CD4-positive, alpha-beta memory T cell (primary cell): ENCODE measurements around the gene EPHA8. TPM values are rescaled to one million over a fixed set of nuclear protein-coding genes. Genes with fewer than 3 reads are reported as not detected.

Source experiments
- CTCF ChIA-PET: fragments of 350-600 bp; sonication (Branson Sonifier 250); formaldehyde crosslinking; loops from one replicate; lab custom pipeline; 2021; ENCODE audit warnings: inconsistent platforms; ENCODE audit not compliant: partially characterized antibody; lab: Charles Lee
- POLR2A ChIA-PET: fragments of 350-600 bp; sonication (Branson Sonifier 250); formaldehyde crosslinking; loops from one replicate; lab custom pipeline; 2021; ENCODE audit not compliant: partially characterized antibody; lab: Charles Lee
- DNase-seq, 5 donors: peaks; one replicate each; pipeline versions ENCODE4 v3.0.0 to v3.0.0-alpha.2; 2020 to 2022; ENCODE audit warnings: mixed read lengths in 1 of 5
- H3K27ac ChIP-seq: one replicate; pipeline ENCODE4 v1.7.0; 2013; ENCODE audit warnings: low read depth, low read length
- H3K27me3 ChIP-seq: 2 replicates; pipeline ENCODE4 v1.7.0; 2013; ENCODE audit warnings: mild to moderate bottlenecking, low read length, moderate library complexity; ENCODE audit not compliant: insufficient read depth
- H3K36me3 ChIP-seq: 2 replicates; pipeline ENCODE4 v1.7.0; 2013; ENCODE audit warnings: mild to moderate bottlenecking, low read length, moderate library complexity; ENCODE audit not compliant: insufficient read depth
- H3K4me1 ChIP-seq: 2 replicates; pipeline ENCODE4 v1.7.0; 2013; ENCODE audit warnings: mild to moderate bottlenecking, low read length, moderate library complexity; ENCODE audit not compliant: insufficient read depth
- H3K4me3 ChIP-seq, 2 donors: one replicate each; pipeline ENCODE4 v1.7.0; 2013; ENCODE audit warnings: low read length in 2 of 2, mild to moderate bottlenecking in 1 of 2
- H3K9me3 ChIP-seq, 2 donors: one replicate each; pipeline ENCODE4 v1.7.0; 2013; ENCODE audit warnings: low read length in 2 of 2, control low read depth in 1 of 2; ENCODE audit not compliant: control insufficient read depth in 1 of 2
- H3K27ac Mint-ChIP-seq, 7 donors: one replicate each; pipeline ENCODE4 v1.8.0; 2020 to 2021; ENCODE audit warnings: mixed read lengths in 7 of 7, mild to moderate bottlenecking in 6 of 7, inconsistent platforms in 3 of 7, moderate library complexity in 3 of 7
- H3K27me3 Mint-ChIP-seq, 2 donors: one replicate each; pipeline ENCODE4 v1.8.0; 2020 to 2021; ENCODE audit warnings: mixed read lengths in 2 of 2
- H3K36me3 Mint-ChIP-seq, 2 donors: one replicate each; pipeline ENCODE4 v1.8.0; 2020 to 2021; ENCODE audit warnings: mixed read lengths in 2 of 2, inconsistent platforms in 1 of 2, mild to moderate bottlenecking in 1 of 2
- H3K4me1 Mint-ChIP-seq, 4 donors: one replicate each; pipeline ENCODE4 v1.8.0; 2020 to 2021; ENCODE audit warnings: mixed read lengths in 4 of 4, mild to moderate bottlenecking in 1 of 4
- H3K4me3 Mint-ChIP-seq, 8 donors: one replicate each; pipeline ENCODE4 v1.8.0; 2020 to 2021; ENCODE audit warnings: mixed read lengths in 8 of 8, mild to moderate bottlenecking in 7 of 8, moderate library complexity in 6 of 8, inconsistent platforms in 3 of 8
- H3K9me3 Mint-ChIP-seq, 8 donors: one replicate each; pipeline ENCODE4 v1.8.0; 2020 to 2021; ENCODE audit warnings: mixed read lengths in 8 of 8, mild to moderate bottlenecking in 5 of 8, inconsistent platforms in 3 of 8, moderate library complexity in 1 of 8
- intact Hi-C: fragments of 100-400 bp; cut with micrococcal nuclease; formaldehyde crosslinking; loops from one replicate; pipeline ENCODE4 v1.15.1; 2023
- polyA plus RNA-seq, 2 donors: library from polyadenylated mRNA; unstranded; fragments of 300-500 nt; fragmentation: Illumina TruSeq; gene quantifications; one replicate each; pipeline ENCODE4 v1.2.3, GENCODE V29; 2021
- total RNA-seq, 2 experiments: library from RNA; stranded (reverse); gene quantifications; one replicate each; pipeline ENCODE4 v1.2.3, GENCODE V29; 2021

EPHA8 gene
- total and polyA plus RNA-seq, 4 experiments from 2014 or later = not detected

DNA sequence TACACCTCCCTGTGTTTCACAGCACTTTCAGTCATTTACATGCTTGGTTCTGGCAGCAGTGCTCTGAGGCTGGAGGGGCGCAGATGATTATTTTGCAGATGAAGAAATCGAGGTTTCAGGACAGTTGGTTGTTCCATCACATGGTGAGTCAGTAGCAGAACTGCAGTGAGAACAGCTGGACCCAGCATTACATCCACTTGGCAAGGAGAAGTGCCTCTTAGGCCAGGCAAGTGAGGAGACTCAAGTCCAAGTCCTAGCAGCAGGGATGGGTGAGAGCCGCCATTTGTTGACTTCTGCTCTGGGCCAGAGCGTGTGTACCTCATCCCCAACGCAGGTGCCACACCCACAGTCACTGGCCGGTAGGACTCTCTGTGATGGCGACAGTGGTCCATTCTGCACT is 26.8 kb upstream of the EPHA8 start:
- Histone ChIP-seq H3K9me3 (no peaks in the 10 kb centered on the region), H3K36me3 (no peaks in the 10 kb centered on the region), H3K27me3 (no peaks in the 10 kb centered on the region), H3K27ac (no peak overlapping the region), H3K4me3 (no peak overlapping the region), H3K4me1 (no peaks in the 10 kb centered on the region)
- peaks cover 10 to 20% (median 11%) of the 10 kb centered on the region in 4 donors for H3K4me1 Mint-ChIP-seq
- no peaks in the 10 kb centered on the region for H3K9me3 Mint-ChIP-seq
- ChIA-PET CTCF (no interaction called here), POLR2A (no interaction called here)
- DNase-seq = no peak
- intact Hi-C loops = no loop called here
- H3K27me3 Mint-ChIP-seq = no peaks in the 10 kb centered on the region
- H3K4me3 Mint-ChIP-seq = no peak overlapping the region
- H3K36me3 Mint-ChIP-seq = peaks cover 10 to 13% of the 10 kb centered on the region in 2 donors
- H3K27ac Mint-ChIP-seq = peak overlapping the region in 2 of 7 donors; percentile 3 to 31

- intact Hi-C loops = no loop called here
- ChIA-PET POLR2A (no interaction called here), CTCF (no interaction called here)
- Mint-ChIP-seq H3K4me3 (peak overlapping the region in 1 of 8 donors; percentile 35), H3K9me3 (no peaks in the 10 kb centered on the region), H3K27me3 (no peaks in the 10 kb centered on the region), H3K27ac (peak overlapping the region in 1 of 7 donors; percentile 25), H3K4me1 (peaks cover 10 to 20% (median 11%) of the 10 kb centered on the region in 4 donors), H3K36me3 (peaks cover 4 to 7% of the 10 kb centered on the region in 2 donors)
- Histone ChIP-seq H3K4me3 (no peak overlapping the region), H3K4me1 (no peaks in the 10 kb centered on the region), H3K9me3 (no peaks in the 10 kb centered on the region), H3K27ac (no peak overlapping the region), H3K27me3 (no peaks in the 10 kb centered on the region), H3K36me3 (no peaks in the 10 kb centered on the region)
- no peak for DNase-seq
Observed at GRCh38 chr1:22537441-22538139, 25.7 kb upstream of the EPHA8 start.

DNA sequence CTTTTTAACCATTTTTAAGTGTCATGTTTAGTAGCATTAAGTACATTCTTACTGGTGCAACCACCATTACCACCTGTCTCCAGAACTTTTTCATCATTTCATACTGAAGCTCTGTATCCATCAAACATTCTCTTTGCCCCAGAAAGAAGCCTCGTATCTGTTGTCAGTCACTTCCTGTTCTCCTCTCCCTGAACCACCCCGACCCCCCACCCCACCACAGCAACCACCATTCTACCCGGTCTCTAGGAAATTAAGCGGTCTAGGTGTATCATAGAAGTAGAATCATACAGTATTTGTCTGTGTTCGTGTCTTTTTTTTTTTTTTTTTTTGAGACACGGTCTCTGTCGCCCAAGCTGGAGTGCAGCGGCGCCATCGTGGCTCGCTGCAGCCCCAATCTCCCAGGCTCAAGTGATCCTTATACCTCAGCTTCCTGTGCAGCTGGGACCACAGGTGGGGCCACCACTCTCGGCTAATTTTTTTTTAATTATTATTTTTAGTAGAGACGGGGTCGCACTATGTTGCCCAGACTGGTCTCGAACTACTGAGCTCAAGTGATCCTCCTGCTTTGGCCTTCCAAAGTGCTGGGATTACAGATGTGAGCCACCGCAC is 23.7 kb upstream of the EPHA8 start:
- peak overlapping the region in 2 of 8 donors; percentile 27 to 37 for H3K4me3 Mint-ChIP-seq
- H3K9me3 ChIP-seq = no peaks in the 10 kb centered on the region
- no peak overlapping the region for H3K4me3 ChIP-seq
- H3K27me3 Mint-ChIP-seq = no peaks in the 10 kb centered on the region
- H3K4me1 ChIP-seq = no peaks in the 10 kb centered on the region
- intact Hi-C loops = no loop called here
- H3K27me3 ChIP-seq = no peaks in the 10 kb centered on the region
- ChIA-PET POLR2A (no interaction called here), CTCF (no interaction called here)
- H3K27ac ChIP-seq = no peak overlapping the region
- DNase-seq = no peak
- peaks cover 9 to 20% (median 11%) of the 10 kb centered on the region in 4 donors for H3K4me1 Mint-ChIP-seq
- H3K9me3 Mint-ChIP-seq = no peaks in the 10 kb centered on the region
- peaks cover 0 to 4% of the 10 kb centered on the region in 2 donors for H3K36me3 Mint-ChIP-seq
- H3K36me3 ChIP-seq = no peaks in the 10 kb centered on the region
- peak overlapping the region in 1 of 7 donors; percentile 24 for H3K27ac Mint-ChIP-seq

DNA sequence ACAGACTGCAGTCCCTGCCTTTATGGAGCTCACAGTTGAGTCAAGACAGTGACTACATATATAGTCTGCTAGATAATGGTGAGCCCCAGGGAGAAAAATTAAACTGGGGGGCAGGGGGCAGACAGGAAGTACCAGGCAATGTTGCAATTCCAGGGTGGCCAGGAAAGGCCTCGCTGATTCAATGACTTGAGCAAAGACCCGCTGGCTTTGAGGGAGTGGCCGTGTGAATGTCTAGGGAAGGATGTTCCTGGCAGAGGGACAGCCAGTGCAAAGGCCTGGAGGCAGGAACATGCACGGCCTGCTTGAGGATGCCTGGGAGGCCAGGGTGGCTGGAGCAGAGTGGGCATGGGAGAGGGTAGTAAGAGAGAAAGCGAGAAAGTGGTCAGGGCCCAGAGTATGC is 23.0 kb upstream of the EPHA8 start:
- Mint-ChIP-seq H3K36me3 (peaks cover 0 to 2% of the 10 kb centered on the region in 2 donors), H3K4me3 (no peak overlapping the region), H3K4me1 (peaks cover 9 to 20% (median 11%) of the 10 kb centered on the region in 4 donors), H3K9me3 (no peaks in the 10 kb centered on the region), H3K27me3 (no peaks in the 10 kb centered on the region), H3K27ac (no peak overlapping the region)
- H3K27ac ChIP-seq = no peak overlapping the region
- intact Hi-C loops = no loop called here
- no peaks in the 10 kb centered on the region for H3K36me3 ChIP-seq
- POLR2A ChIA-PET = no interaction called here
- no peaks in the 10 kb centered on the region for H3K4me1 ChIP-seq
- CTCF ChIA-PET = no interaction called here
- no peak for DNase-seq
- H3K9me3 ChIP-seq = no peaks in the 10 kb centered on the region
- no peak overlapping the region for H3K4me3 ChIP-seq
- no peaks in the 10 kb centered on the region for H3K27me3 ChIP-seq

DNA sequence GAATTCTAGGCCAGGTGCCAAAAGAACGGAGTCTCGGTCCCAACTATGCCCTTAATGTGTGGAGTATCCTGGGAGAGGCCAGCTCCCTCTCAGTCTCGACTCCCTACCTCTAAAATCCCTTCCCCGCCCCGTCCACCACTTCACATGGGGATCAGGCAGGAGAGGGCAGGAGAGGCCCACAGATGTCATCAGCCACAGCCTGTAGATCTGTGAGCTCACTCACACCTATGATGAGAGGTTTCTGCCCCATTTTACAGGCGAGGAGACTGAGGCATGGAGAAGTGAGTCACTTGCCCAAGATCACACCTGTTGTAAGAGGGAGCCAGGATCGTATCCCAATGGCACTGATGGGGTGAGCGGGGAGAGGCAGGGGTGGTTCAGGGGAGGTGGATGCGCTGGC is 20.4 kb upstream of the EPHA8 start:
- H3K36me3 Mint-ChIP-seq = no peaks in the 10 kb centered on the region
- H3K9me3 Mint-ChIP-seq = no peaks in the 10 kb centered on the region
- intact Hi-C loops = no loop called here
- H3K36me3 ChIP-seq = no peaks in the 10 kb centered on the region
- no peak overlapping the region for H3K27ac ChIP-seq
- no peaks in the 10 kb centered on the region for H3K27me3 ChIP-seq
- H3K4me1 Mint-ChIP-seq = peaks cover 9 to 18% (median 11%) of the 10 kb centered on the region in 4 donors
- H3K9me3 ChIP-seq = no peaks in the 10 kb centered on the region
- DNase-seq = no peak
- H3K4me1 ChIP-seq = no peaks in the 10 kb centered on the region
- H3K27ac Mint-ChIP-seq = no peak overlapping the region
- POLR2A ChIA-PET = no interaction called here
- CTCF ChIA-PET = no interaction called here
- H3K4me3 ChIP-seq = no peak overlapping the region
- no peak overlapping the region for H3K4me3 Mint-ChIP-seq
- H3K27me3 Mint-ChIP-seq = peaks cover 7 to 9% of the 10 kb centered on the region in 2 donors

GRCh38 chr1:22543679-22544078 is 19.6 kb upstream of the EPHA8 start:
- Histone ChIP-seq H3K4me3 (no peak overlapping the region), H3K36me3 (no peaks in the 10 kb centered on the region), H3K27me3 (no peaks in the 10 kb centered on the region), H3K9me3 (no peaks in the 10 kb centered on the region), H3K4me1 (no peaks in the 10 kb centered on the region), H3K27ac (no peak overlapping the region)
- Mint-ChIP-seq H3K27me3 (peaks cover 14 to 16% of the 10 kb centered on the region in 2 donors), H3K4me1 (peaks cover 7 to 10% (median 8%) of the 10 kb centered on the region in 4 donors), H3K27ac (no peak overlapping the region), H3K9me3 (no peaks in the 10 kb centered on the region), H3K36me3 (no peaks in the 10 kb centered on the region), H3K4me3 (no peak overlapping the region)
- no peak for DNase-seq
- CTCF ChIA-PET = no interaction called here
- POLR2A ChIA-PET = no interaction called here
- intact Hi-C loops = no loop called here

- H3K27ac ChIP-seq = no peak overlapping the region
- Mint-ChIP-seq H3K27ac (peak overlapping the region in 1 of 7 donors; percentile 37), H3K4me1 (peaks cover 0 to 2% (median under 1%) of the 10 kb centered on the region in 4 donors), H3K9me3 (no peaks in the 10 kb centered on the region), H3K27me3 (peaks cover 17 to 23% of the 10 kb centered on the region in 2 donors), H3K36me3 (no peaks in the 10 kb centered on the region), H3K4me3 (no peak overlapping the region)
- no peaks in the 10 kb centered on the region for H3K9me3 ChIP-seq
- no peaks in the 10 kb centered on the region for H3K27me3 ChIP-seq
- CTCF ChIA-PET = no interaction called here
- H3K36me3 ChIP-seq = no peaks in the 10 kb centered on the region
- POLR2A ChIA-PET = interaction anchor here (0.7 kb wide), 1 partner anchor 869 kb away, joined by 3 read pairs; no protein-coding TSS in a partner anchor
- no peak overlapping the region for H3K4me3 ChIP-seq
- intact Hi-C loops = no loop called here
- no peaks in the 10 kb centered on the region for H3K4me1 ChIP-seq
- DNase-seq = no peak
Observed at GRCh38 chr1:22544606-22545005, 18.7 kb upstream of the EPHA8 start.
